Measurements from ENCODE around the gene MRPS9. TPM values are rescaled to one million over a fixed set of nuclear protein-coding genes. Genes with fewer than 3 reads are reported as not detected.

The MRPS9 gene
- total and polyA plus RNA-seq, 2 experiments from 2014 or later, result 64.7 to 78.9 TPM

DNA sequence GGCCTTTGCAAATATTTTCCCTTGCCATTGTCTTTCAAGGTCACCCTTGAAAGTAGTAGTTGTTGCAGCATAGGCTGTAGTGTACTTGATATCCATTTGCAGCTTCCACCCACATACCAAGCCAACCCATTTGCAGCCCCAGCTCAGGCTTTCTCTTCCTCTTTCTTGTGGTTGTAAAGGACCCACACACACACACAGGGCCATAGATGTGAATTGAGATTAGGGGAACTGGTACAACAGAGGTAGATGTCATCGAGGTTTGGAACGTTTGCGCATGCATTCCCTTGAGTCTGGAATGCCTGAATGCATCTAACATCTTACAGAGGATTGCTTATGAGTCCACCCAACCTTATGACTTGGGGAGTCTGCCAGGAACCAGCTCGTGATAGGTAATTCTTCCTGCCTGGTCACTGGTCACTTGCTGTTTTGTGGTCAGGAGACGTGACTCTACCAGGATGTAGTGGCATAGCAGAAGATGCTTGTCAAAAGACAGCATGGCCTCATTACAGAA is 91.9 kb downstream of the MRPS9 start:
- no peaks in the 10 kb centered on the region for H3F3A ChIP-seq (replicated peaks; ENCODE audit: low read depth)
- H3K4me3 Mint-ChIP-seq, result no peak overlapping the region

More for the DNA sequence above, 91.9 kb downstream of the MRPS9 start:
- Histone ChIP-seq H3K4me2 (no peak overlapping the region), H3K27me3 (ENCODE audit: insufficient read depth) (no peaks in the 10 kb centered on the region), H3K4me3 (no peak overlapping the region), H3K4me1 (ENCODE audit: insufficient read depth) (peaks cover 11% of the 10 kb centered on the region), H2AFZ (no peak overlapping the region), H3K9me2 (ENCODE audit: insufficient read depth) (no peaks in the 10 kb centered on the region; the same call in 1 of the 2 replicates), H3K79me2 (replicated peaks; ENCODE audit: insufficient read depth) (no peaks in the 10 kb centered on the region), H4K20me1 (replicated peaks; ENCODE audit: insufficient read depth) (no peaks in the 10 kb centered on the region), H3K36me3 (ENCODE audit: insufficient read depth) (no peaks in the 10 kb centered on the region), H3K27ac (ENCODE audit: low read depth) (no peak overlapping the region)
- TF ChIP-seq ZNF462 (CRISPR knock-in tag; IDR thresholded peaks at IDR 0.05), result no peak
- no peak for TF ChIP-seq POLR2AphosphoS5 (IDR thresholded peaks at IDR 0.05; ENCODE audit: low read depth)
- TF ChIP-seq, protein P1, sequence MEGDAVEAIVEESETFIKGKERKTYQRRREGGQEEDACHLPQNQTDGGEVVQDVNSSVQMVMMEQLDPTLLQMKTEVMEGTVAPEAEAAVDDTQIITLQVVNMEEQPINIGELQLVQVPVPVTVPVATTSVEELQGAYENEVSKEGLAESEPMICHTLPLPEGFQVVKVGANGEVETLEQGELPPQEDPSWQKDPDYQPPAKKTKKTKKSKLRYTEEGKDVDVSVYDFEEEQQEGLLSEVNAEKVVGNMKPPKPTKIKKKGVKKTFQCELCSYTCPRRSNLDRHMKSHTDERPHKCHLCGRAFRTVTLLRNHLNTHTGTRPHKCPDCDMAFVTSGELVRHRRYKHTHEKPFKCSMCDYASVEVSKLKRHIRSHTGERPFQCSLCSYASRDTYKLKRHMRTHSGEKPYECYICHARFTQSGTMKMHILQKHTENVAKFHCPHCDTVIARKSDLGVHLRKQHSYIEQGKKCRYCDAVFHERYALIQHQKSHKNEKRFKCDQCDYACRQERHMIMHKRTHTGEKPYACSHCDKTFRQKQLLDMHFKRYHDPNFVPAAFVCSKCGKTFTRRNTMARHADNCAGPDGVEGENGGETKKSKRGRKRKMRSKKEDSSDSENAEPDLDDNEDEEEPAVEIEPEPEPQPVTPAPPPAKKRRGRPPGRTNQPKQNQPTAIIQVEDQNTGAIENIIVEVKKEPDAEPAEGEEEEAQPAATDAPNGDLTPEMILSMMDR (conservative IDR thresholded peaks at IDR 0.05; ENCODE audit: low read depth in 2 of 2), result no peak
- no peak for TF ChIP-seq STAT1 (IDR thresholded peaks at IDR 0.05; ENCODE audit: unreplicated experiment)
- TF ChIP-seq REST (IDR thresholded peaks at IDR 0.05; ENCODE audit: unreplicated experiment), result no peak
- TF ChIP-seq ETS1 (IDR thresholded peaks at IDR 0.05), result no peak
- no peak for TF ChIP-seq CREB1 (CRISPR knock-in tag; IDR thresholded peaks at IDR 0.05; ENCODE audit: low read depth)
- TF ChIP-seq EZH2phosphoT487 (IDR thresholded peaks at IDR 0.05; ENCODE audit: unreplicated experiment), result no peak
- no peak for TF ChIP-seq ZNF114 (CRISPR knock-in tag; IDR thresholded peaks at IDR 0.05)
- TF ChIP-seq NANOG (IDR thresholded peaks at IDR 0.05; ENCODE audit: borderline replicate concordance), result no peak
- no peak for TF ChIP-seq ZNF331 (CRISPR knock-in tag; IDR thresholded peaks at IDR 0.05; ENCODE audit: low read depth)
- no peak for TF ChIP-seq JUNB (IDR thresholded peaks at IDR 0.05; ENCODE audit: unreplicated experiment)
- TF ChIP-seq EZH2 (IDR thresholded peaks at IDR 0.05; ENCODE audit: low read depth, unreplicated experiment), result no peak
- no peaks in the 10 kb centered on the region for H3K9me3 Mint-ChIP-seq
- peaks cover 2% of the 10 kb centered on the region for H3K27me3 Mint-ChIP-seq (ENCODE audit: insufficient read depth, low read depth, poor library complexity)
- H3K36me3 Mint-ChIP-seq (ENCODE audit: low read depth), result 0 out of 3 replicates have a peak, but pooled peaks cover 4% of the 10 kb centered on the region
- no peak overlapping the region for H3K27ac Mint-ChIP-seq
- H3K4me1 Mint-ChIP-seq, result peaks cover 12% of the 10 kb centered on the region
- DNase-seq (ENCODE audit: low spot score) (no peak), ATAC-seq (no peak)

Data from GM23338 (cell line).